Camera-type eye (tissue), 1 donor: ENCODE data around the gene PRKG2. TPM values are rescaled to one million over a fixed set of nuclear protein-coding genes. Genes with fewer than 3 reads are reported as not detected.

Experiments used
- total RNA-seq: library from RNA; depleted of rRNA; stranded (reverse); fragments of >200 nt; gene quantifications from one replicate; pipeline ENCODE4 v1.2.3, GENCODE V29; 2014

PRKG2 gene
- total RNA-seq, result 5.0 TPM

GRCh38 chr4:81214881-81215868 is at the start of gene PRKG2:
Gene PRKG2 (minus strand): TSS chr4:81215222. CDS start chr4:81205047, 10,175 bp downstream.

Other genes with a start within 250 kb of the PRKG2 start
- gene BMP3, start 184.5 kb downstream of the PRKG2 start, total RNA-seq, result 21.3 TPM